D721Med (cell line): ENCODE results near the gene HMMR.
A peak's percentile ranks its signal among the peaks of the same experiment; 100 is the strongest.

ENCODE experiments used
- DNase-seq: peaks from one replicate; pipeline ENCODE4 v3.0.0; 2011; ENCODE audit warnings: low spot score; ENCODE audit not compliant: insufficient read length
- FAIRE-seq: peaks from 2 replicates; lab custom pipeline; 2011; peaks lifted over from hg19 to GRCh38; lab: Jason Lieb, UNC
- TF ChIP-seq, protein P1 (sequence below): IDR thresholded peaks from 2 replicates; pipeline ENCODE4 v1.5.1; 2012; ENCODE audit warnings: mild to moderate bottlenecking, control low read depth; ENCODE audit not compliant: insufficient read depth; ENCODE audit errors: missing control alignments

HMMR gene

DNA sequence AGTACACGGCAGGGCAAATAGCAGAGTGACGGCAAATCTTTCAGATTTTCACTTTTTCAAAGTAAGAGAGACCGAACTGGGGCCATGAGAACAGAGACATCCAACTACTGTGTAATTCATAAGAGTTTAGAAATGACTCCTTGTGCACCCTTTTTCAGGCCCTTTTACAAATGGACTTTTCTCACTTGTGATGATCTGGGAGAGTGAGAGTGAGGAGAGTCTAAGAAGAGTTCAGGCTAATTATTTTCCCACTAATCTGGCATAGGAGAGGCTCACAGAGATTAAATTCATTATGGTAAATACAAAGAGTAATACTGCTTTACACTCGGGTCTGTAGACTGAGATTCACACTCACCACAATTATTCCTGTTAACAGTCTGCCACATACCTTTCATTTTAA is 23.9 kb upstream of the HMMR start:
- TF ChIP-seq, protein P1, sequence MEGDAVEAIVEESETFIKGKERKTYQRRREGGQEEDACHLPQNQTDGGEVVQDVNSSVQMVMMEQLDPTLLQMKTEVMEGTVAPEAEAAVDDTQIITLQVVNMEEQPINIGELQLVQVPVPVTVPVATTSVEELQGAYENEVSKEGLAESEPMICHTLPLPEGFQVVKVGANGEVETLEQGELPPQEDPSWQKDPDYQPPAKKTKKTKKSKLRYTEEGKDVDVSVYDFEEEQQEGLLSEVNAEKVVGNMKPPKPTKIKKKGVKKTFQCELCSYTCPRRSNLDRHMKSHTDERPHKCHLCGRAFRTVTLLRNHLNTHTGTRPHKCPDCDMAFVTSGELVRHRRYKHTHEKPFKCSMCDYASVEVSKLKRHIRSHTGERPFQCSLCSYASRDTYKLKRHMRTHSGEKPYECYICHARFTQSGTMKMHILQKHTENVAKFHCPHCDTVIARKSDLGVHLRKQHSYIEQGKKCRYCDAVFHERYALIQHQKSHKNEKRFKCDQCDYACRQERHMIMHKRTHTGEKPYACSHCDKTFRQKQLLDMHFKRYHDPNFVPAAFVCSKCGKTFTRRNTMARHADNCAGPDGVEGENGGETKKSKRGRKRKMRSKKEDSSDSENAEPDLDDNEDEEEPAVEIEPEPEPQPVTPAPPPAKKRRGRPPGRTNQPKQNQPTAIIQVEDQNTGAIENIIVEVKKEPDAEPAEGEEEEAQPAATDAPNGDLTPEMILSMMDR, result no peak
- FAIRE-seq (peak; percentile 90), DNase-seq (no peak)

DNA sequence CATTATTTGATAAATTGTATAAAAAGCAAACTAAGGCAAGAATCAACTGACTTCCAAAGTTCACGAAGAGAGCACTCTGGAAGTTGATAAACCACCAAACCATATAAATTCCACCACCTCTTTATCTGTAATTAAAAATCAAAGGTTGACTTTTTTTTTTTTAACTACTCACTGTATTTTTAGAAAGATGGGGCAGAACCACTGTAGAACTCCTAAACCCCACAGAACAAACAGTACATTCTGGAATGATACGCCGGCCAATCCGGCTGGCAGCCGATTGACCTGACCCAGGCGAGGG is 23.5 kb upstream of the HMMR start:
- no peak for DNase-seq
- TF ChIP-seq, protein P1, result no peak
- FAIRE-seq, result no peak

DNA sequence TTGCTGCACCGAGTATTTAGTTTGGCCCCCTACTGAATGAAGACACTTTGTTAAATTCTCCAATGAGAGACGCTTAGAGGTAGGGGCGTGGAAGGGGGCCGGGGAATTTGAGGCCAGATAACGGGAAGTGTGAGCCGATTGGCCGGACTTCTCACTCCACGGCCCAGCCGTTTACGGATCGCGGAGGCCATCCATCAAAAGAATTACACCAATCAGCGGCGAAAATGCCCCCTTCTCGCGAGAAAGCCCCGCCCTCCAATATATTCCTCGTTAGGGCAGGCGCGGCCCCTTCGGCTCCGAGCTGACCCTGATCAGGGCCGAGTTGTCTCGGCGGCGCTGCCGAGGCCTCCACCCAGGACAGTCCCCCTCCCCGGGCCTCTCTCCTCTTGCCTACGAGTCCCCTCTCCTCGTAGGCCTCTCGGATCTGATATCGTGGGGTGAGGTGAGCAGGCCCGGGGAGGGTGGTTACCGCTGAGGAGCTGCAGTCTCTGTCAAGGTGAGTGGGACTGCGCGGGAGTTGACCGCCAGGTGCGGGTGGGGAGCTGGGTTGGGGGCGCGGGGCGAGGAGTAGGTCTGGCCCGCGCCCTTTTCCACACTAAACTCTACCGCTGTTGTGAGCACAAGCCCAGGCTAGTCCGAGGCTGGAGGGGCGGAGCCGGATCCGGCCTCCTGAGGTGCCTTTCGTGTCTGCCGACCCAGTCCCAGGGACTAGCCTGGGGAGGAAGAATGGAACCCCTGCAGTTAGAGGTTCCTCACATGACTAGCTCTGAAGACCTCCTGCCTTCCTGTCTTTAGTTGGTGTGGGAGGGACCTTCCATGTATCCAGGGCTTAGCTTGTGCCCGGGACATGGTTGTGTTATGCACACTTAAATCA is 22.9 kb upstream of the HMMR start, which contains the start of gene CCNG1:
Gene CCNG1, plus strand, starts transcription at position 287 of the 874 bp plus-strand sequence. CDS start 1,662 bp downstream, outside the sequence.
- FAIRE-seq, result no peak
- TF ChIP-seq, protein P1, result no peak
- peak; percentile 58 for DNase-seq

DNA sequence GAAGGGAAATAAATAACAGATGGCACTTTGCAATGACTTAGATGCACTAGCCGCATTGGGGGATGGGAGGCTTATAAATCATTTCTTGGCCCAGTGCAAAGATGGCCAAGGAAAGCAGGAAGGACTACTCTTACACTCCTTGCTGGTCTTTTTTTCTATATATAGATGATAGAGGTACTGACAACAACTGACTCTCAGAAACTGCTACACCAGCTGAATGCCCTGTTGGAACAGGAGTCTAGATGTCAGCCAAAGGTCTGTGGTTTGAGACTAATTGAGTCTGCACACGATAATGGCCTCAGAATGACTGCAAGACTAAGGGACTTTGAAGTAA is 21.4 kb upstream of the HMMR start:
- FAIRE-seq (no peak), DNase-seq (no peak)
- TF ChIP-seq, protein P1, result no peak

DNA sequence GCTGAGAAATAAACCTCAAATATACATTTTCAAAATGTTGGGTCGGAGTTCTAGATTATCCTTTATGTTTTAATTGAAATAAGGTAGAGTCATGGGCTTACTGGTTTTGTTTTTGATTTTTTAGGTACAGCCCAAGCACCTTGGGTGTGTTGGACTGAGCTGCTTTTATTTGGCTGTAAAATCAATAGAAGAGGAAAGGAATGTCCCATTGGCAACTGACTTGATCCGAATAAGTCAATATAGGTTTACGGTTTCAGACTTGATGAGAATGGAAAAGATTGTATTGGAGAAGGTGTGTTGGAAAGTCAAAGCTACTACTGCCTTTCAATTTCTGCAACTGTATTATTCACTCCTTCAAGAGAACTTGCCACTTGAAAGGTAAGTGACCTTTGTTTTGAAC is 19.5 kb upstream of the HMMR start:
- no peak for DNase-seq
- no peak for FAIRE-seq
- TF ChIP-seq, protein P1, result no peak

DNA sequence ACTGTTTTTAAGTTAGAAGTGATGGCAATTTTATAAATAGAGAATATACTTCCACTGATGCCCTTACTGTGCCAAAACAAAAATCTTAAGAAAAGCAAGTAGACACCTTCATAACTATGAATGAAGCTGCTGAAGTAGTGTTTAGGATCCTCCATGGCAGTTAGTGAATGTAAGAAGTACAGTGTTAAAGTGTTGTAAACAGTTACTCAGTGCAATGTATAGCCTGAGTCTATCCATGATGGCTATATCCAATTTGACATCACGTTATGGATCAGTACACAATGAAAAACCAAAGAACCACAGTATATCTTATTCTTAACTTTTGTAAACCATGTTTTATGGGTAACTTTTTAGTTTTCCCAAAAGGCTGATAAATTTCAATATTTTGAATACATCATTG is 15.9 kb upstream of the HMMR start:
- FAIRE-seq, result no peak
- TF ChIP-seq, protein P1, result no peak
- no peak for DNase-seq

DNA sequence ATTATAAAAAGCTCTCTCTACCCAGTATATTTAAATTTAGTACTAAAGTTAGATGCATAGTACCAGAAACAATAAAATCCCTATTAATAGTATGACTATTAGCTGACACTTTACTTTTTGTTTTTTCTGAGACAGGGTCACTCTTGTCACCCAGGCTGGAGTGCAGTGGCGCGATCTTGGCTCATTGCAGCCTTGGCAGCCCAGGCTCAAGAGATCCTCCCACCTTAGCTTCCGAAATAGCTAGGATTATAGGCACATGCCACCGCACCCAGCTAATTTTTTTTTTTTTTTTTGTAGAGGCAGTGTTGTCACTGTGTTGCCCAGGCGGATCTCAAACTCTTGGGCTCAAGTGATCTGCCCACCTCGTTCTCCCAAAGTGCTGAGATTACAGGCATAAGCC is 15.1 kb upstream of the HMMR start:
- FAIRE-seq (no peak), DNase-seq (no peak)
- TF ChIP-seq, protein P1, result no peak
